HT1080 (cell line): ENCODE results near the gene GALNT9. TPM values are rescaled to one million over a fixed set of nuclear protein-coding genes. Genes with fewer than 3 reads are reported as not detected.

Experiments used
- DNase-seq: peaks from one replicate; pipeline ENCODE4 v3.0.0-alpha.2; 2015; ENCODE audit warnings: low read depth
- total RNA-seq: library from RNA; depleted of rRNA; stranded (reverse); fragments of >200 nt; shearing (Covaris generic); gene quantifications from 2 replicates; pipeline ENCODE4 v1.2.3, GENCODE V29; 2014

The GALNT9 gene
- total RNA-seq, 1 experiment from 2014 or later, result not detected

DNA sequence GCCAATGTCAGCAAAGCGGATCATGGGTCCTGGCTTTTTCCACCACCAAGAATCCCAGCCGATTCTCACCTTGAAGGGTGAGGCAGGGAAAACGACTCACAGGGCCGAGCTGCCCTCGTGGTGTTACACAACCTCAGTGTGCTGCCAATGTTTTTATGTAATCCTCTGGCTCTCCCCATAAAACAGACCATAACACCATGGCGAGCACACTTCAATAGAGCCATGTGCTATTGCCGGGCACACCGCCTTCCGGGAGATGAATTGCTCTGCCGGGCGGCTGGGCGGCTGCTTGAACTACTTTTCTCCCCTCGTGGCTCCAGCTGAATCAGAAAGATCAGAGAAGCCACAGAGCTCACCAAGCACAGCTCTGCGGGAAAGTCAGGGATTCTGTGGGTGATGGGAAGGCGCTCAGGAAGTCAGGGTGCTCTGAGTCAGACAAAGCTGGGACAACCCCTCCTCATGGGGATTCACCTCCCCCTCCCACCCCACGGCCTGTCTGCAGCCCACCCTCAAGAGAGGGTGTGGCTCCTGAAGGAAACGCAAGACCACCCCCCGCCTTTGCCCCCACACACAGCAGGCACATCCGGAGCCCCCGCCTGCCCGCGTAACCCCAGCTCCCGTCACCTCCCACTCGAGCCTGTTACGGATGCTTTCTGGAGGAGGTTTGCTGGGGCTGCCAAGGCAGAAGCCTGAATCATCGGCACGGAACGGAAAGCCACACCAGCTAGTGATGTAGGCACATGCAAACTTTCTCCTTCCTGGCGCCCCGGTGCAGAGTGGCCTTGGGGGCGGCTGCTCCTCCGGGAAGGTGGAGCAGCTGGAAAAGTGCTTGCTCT lies 1.8 kb downstream of the GALNT9 start:
- peak; percentile 88 for DNase-seq

DNA sequence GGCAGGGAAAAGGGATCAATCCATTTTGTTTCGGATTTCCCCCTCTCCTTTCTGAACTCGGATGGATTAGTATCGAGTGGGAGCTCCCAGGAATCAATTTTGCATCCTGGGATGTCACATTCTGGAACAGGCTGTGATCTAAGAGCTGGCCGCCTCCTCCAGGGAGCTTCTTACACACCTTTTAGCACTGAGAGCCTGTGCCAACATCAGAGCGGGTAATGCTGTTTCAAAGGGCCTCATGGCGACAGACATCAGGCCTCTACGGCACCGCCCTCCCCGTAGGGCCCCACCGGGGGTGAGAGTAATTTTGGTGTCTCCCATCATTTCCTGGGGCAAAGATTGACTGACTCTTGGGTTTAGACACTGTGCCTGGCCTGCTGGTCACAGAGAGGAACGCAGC lies 2.7 kb downstream of the GALNT9 start:
- no peak for DNase-seq

DNA sequence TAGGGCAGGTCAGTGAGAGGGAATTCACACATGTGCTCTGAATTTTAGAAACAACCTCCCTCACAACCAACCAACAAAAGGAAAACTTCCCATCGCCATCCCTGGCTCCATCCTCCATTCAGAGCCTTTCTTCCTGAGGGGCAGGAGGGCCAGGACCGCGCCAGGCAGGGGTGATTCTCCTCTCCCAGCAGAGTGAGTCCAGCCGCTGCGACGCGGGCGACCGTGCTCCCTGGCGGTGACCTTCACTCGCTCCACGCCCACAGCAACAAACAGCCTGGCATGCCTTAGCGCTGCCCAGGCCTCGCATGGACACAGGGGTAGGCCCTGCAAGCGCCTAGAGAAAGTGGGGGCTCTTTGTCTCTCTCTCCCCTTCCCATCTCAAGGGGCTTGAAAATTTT lies 3.7 kb downstream of the GALNT9 start:
- DNase-seq, result no peak

DNA sequence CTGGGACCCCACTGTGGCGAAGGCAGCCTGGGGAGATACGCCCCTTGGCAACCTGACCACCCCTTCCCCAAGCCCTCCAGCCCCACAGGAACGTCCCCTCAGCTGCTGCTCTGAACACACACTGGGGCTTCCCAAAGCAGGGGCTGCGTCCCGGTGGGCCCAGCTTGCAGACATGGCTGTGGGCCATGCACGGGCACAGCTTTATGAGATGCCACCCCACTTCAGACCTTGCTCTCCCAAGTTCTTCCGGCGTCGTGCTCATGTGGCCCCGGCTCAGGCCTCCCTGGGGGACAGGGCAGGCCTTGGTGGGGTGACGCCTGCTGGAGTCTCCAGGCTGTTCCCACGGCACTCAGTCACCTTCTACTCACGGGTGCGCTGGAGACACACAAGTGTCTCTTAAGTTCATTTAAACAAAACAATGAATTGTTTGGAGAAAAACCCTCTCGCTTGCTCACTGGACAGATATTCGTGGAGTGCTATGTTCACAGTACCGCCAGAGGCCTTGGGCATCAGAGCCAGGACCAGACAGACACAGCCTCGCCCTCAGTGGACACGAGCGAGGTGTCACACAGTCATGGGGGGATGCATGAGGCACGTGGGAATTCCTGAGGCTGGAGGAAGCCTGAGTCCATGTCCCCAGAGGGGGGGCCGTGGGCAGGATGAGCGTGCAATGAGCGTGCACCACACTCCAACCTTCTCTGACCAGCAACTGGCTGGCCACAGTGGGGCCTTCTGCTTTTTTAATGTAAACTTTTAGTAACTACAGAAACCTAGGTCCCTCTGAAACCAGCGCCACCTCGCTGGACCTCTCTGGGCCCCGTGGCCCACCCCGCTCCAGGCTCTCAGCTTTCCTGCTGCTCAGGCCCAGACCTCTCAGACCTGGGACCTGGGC lies 4.3 kb downstream of the GALNT9 start:
- no peak for DNase-seq

DNA sequence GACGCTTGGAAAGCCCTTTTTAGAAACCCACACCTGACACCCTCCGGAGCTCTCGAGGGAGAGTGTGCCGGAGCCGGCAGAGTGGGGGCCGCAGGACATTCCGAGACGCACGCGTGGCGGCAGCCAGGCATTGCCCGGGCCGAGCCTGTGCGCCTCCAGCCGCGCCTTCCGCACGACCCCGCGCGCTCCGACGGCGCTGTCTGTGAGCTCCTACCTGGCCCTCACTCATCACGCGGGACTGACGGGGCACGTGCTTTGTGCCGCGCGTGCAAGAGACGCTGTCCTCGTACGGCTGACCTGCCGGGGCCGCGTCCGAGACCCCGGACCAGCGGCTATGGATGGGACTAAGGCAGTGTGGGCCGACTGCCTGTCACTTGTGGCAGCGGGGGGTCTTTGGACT lies 5.2 kb downstream of the GALNT9 start:
- no peak for DNase-seq

DNA sequence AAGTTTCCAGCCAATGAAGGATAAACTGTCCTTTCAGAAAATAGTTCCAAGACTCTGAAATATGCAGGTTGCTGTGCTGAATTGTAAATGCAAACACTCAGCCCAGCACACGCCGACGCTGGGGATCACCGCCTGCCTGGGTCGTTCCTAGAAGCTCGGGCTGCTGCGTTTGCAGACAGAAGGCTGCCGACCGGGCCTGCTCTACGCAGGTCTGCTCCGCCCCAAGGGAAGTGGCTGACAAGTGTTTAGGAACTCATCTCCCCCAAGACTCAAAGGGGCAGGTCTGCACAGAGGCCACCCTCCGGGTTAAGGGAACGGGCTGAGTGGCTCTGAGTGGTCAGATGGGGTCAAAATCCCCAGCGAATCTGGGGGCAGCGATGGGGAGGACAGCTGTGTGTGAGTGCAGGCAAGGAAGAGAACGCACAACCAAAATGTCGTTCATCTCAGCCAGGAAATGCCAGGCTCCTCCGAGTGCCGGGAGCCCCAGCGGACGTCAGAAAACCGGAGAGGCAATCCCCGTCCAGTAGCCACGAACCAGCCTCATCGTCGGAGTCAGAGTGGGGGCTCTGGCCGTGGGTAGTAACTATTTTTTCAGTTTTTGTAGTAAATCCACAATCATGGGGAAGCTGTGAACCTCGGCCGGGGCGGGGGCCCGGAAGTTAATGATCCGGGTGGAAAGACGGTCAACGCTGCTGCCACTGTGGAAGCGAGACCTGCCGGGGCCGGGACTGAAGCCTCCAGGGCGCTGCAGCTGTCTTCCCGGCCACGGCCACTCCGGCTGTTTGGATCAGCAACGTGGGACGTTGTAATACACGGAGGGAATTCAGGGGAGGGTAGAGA lies 6.0 kb downstream of the GALNT9 start:
- no peak for DNase-seq

DNA sequence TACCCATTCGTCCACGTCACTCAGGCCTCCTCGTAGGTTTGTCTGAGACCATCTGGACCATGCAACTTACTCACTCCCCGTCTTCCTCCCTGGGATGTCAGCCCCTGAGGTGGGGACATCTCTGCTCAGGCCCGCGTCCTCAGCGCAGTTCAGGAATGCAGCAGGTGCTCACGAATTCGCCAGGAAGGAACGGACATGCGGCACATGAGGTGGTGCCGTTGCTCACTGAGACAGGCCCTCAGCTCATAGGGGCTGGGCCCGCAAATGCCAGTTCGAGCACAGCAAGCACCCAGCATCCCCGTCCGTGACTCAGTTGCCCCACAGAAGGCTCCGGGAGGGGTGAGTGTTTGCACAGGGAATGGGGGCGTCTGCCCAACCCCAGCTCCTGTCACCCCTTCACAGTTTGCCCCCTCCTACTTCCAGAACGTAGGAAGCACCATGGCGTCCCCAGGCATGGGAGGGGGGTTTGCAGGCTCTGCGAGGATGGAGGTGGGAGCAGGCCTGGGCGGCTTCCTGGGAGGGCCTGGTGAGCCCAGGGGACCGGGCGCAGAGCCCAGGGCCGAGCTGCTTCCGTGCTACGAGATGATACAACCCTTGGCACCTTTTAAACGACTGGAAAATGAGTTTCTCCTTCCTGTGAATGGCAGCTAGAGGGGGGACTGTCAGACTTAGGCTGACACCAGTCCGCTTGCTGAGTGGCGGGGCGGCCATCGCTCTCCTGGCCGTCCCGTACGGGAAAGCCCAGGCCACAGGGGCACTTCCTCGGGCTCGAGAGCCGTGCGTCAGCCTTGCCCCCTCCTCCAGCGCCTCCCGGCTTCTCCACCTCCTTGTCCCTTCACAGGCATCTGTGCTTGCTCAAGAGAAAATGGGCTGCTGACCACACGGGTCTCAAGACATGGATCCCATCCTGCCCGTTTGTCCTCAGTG lies 6.9 kb downstream of the GALNT9 start:
- DNase-seq, result no peak

DNA sequence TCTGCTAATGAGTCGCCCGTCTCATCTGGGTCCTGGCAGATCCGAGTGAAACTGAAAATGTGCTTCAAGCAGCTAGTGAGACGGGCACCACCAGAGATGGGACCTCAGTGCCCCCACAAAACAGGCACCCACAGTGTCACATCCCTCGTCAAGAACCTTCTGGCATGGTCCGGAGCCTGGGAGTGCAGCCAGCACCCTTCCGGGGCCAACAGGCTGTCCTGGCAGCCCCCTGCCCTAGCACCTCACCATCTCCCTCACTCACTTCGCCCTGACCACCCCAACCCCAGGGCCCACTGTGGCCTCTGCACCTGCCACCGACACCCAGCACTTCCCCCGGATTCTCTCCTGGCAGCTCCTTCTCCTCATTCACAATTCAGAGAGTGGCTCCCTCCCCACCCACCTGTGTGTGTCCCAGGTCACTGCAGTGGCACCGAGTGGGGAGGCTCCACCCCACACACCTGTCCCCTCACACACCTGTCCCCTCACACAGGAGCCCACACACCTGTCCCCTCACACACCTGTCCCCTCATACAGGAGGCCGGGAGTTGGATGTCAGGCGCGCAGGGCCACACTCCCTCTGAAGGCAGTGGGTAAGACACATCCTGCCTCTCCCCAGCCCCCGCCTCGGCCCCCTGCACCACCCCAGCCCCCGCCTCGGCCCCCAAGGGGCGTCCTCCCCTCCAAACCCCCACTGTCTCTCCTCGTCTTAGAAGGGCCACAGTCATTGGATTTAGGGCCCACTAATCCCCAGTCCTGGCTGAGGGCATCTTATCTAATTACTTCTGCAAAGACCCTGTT lies 7.9 kb downstream of the GALNT9 start:
- no peak for DNase-seq

DNA sequence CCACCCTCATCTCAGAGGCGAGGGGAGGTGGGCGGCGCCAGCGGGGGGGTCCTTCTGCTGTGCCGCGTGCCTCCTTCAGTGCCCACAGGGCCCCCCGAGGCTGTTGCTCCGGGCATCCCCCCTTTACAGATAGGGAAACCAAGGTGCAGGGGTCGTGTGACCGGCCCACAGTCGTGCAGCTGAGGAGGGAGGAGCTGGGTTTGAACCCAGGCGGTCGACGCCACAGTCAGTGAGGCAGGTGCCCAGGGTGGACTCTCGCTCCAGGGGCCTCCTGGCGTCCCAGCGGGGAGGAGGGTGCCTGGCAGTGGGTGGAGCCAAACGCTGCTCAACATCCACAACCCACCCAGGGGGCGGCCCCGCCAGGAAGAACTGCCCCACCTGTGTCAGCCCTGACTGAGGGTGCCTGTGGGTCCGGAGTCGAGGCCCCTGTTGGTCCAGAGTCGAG lies 8.6 kb downstream of the GALNT9 start:
- DNase-seq, result no peak

DNA sequence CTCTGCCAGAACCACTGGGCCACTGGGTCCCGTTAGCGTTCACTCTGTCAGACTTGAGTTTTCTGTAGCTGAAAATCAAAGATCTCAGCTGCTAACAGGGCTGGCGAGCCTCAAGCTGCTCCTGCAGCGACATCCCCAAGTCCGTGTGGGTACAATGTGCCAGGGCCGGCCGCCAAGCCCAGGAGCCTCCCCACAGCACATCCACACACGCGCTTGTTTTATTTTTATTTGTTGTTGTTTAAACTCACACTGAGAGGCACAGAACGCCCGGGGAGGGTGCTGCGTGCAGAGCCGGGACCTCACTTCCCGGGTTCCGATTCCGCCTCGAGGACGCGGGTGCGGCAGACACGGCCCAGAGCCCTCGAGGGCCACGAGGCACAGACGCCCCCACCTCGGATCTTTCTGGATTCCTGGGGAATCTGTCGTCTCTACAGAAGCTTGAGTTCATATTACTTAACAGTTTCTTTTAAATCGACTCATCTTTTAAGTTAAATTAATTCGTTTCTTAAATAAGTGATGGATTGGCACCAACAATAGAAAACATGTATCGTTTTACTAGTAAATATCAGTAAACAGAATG lies 9.3 kb downstream of the GALNT9 start:
- no peak for DNase-seq

DNA sequence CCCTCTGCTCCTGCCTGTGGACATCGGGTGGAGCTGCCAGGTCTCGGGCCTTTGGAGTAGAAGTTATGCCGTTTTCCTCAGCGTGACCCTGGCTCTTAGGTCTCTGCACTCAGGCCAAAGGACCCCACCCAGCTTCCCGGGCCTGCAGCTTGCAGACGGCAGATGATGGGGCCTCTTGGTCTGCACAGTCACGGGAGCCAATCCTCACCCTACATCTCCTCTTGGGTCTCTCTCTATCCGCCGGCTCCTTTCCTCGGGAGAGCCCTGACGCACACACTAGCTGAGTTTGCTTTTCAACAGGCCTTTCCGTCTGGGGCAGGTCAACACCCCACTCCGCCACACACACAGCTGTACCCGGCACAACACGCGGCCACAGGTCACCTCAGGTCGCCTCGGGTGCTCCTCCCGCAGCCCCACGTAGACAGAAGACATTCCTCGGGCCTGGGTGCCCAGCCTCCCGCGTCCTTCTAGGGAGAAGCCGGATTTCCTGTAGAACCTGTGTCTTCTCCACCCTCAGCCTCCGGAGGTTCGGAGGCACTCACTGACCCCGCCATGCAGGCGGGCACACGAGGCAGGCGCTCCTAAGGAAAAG lies 9.9 kb downstream of the GALNT9 start:
- no peak for DNase-seq

DNA sequence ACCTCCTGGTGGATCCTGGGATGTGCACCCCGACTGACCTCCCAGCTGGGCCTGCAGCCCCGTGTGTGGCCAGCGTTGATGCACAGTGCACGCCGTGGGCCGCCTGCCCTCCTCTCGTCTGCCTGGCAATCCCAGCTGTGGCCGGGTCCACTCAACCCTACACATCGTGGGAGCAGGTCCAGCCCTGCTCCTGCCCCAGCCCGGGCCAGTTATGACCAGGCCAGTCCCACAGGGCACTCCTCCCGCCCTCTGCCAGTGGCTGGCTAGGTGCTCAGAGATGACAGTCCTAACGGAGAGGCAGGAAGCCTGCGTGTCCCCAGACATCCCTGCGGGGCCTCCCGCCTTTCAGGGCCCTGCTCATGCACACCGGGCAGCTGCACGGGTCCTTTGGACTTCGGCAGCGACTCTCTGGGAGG lies 10.8 kb downstream of the GALNT9 start:
- DNase-seq, result no peak

DNA sequence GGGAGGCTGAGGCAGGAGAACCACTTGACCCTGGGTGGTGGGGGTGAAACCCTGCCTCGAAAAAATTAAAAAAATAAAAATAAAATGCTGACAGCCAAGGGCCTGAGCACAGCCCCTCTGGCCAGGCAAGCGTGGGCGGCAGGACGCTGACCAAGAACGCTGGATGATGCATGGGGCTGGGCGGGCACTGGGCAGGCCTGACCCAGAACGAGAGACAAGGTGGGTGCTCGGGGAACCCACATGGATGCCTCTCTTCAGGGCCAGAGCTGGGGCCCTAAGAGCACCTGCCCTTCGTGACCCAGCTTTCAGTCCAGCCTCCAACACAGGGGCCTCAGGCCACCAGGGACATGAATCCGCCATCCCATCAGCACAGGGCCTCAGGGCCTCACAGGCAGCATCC lies 11.3 kb downstream of the GALNT9 start:
- DNase-seq, result no peak

DNA sequence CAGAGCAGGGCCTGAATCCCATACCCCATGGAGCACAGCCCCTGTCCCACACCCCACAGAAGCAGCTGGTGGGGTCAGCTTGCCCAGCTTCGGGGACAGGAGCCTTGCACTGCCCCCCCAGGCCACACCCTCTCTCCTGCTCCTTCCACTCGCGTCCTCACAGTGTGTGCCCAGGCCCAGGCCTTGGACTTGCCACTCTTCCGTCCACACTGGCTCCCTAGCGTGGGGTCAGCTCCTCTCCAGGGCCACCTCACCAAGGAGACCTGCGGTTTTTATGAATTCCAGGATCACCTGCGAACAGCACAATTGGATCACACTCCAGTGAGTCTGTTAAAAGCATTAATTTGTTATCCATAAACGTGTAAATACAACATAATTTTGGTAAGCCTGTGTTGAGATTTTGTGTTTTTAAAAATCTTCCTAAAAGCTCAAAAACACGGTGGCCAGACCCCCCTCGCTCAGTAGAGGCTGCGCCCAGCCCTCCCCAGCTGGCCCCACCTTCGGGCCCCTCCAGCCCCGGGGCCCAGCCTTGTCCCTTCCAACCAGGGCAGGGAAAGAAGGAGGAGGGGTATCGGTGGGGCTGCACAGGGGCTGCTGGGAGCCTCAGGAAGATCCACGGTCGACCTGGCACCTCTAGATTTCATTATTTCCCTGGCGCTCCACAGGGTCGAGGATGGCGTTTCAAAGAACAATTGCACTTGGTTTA lies 12.0 kb downstream of the GALNT9 start:
- DNase-seq, result no peak

DNA sequence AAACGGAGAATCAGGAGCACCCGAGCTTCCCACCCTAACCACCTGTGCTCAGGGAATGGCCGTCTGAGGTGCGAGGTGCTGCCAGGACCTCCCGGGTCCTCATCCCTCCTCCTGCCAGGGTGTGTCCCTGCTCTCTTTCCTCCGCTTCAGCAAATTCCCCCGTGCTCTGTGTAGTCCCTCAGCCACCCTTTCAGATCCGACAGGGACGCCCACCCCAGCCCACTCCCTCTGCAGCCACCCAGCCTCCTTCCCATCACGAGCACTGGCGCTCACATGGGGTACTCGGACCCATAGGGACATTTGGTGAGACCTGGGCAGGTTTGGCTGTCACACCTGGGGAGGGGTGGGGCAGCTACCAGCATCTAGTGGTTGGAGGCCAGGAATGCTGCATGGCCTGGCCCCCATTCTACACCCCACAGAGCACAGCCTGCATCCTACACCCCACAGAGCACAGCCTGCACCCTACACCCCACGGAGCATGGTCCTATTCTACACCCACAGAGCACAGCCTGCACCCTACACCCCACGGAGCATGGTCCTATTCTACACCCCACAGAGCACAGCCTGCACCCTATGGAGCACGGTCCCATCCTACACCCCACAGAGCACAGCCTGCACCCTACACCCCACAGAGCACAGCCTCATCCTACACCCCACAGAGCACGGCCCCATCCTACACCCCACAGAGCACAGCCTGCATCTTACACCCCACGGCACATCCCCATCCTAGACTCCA lies 12.7 kb downstream of the GALNT9 start:
- no peak for DNase-seq

DNA sequence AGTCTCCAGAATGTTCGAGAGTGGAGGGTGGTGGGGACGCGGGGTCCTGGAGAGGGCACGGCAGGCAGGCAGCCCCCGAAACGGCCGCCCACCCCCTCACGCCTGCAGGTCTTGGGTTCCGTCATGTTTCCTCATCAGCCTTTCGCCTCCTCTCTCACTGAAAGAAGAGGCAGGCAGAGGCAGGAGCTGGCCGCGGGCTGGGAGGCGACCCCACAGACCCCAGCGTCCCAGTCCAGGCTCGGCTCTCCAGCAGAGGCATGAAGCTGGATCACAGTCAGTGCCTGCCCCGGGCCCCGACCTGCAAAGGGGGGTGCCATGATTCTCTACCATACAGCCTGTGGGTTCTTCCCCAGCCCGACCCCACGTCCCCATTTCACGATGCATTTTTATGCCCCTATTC lies 13.4 kb downstream of the GALNT9 start:
- DNase-seq, result no peak

DNA sequence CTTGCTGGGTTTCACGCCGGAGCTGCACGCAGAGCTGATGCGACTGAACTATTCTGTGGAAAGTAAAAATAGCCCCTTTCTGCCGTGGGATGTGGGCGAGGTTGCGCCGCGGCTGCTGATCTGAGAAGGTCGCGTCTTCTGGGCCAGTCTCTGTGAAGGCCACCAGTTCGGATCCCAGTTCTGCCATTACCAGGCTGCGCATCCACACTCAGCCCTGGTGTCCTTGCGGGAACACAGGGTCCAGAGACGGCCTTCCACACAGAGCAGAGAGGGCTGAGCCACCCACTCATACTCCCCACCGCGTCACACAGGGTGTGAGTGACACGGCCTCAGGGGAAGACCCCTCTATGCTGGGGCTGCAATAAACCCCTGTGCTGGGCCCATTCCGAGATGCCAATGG lies 13.9 kb downstream of the GALNT9 start:
- no peak for DNase-seq
